ENCODE results near the gene STARD4. TPM values are rescaled to one million over a fixed set of nuclear protein-coding genes. Genes with fewer than 3 reads are reported as not detected.
A peak's percentile ranks its signal among the peaks of the same experiment; 100 is the strongest.

STARD4 gene
- total and polyA plus RNA-seq, 2 of the 13 experiments (the other 11 are each of a cell fraction or from before 2014, with no cell fraction given) = 27.4 to 66.9 TPM

DNA sequence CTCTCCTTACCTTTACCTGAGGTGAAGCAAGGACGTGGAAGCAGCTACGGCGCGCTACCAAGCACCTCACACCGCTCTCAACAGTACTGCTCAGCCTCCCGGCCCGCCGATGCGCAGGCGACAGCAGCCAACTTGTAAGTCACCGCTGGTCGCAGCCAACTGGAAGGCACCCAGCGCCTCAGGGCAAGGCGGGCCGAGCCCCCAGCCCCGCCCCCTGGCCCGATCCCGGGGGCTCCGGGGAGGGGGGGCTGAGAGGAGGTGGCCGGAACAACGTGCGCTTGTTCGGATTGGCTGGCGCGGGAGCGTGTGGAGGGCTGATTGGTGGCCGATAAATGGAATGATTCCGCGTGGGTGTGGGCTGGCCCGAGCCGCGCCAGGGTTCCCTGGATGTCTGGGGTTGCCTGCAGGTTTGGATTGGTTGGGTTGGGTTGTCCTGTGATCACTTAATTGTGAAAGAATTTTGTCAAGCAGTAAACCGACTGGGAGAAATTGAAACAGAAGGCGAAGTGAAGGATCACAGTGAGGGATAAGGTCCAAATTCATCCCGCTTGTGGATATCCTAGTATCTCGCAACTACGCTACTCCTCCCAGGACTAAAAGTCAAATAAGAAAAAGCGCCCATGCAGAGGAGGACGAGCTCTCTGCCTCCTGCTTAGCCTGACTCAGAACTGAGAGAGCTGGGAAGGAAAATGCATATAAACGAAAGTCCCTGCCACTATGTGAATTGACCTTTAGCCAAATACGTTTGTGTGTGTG lies at the start of gene STARD4 (continued):
- TF ChIP-seq, protein P1, sequence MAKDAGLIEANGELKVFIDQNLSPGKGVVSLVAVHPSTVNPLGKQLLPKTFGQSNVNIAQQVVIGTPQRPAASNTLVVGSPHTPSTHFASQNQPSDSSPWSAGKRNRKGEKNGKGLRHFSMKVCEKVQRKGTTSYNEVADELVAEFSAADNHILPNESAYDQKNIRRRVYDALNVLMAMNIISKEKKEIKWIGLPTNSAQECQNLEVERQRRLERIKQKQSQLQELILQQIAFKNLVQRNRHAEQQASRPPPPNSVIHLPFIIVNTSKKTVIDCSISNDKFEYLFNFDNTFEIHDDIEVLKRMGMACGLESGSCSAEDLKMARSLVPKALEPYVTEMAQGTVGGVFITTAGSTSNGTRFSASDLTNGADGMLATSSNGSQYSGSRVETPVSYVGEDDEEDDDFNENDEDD (CRISPR knock-in tag; IDR thresholded peaks at IDR 0.05; ENCODE audit: borderline replicate concordance) = no peak; the same call in 1 of the 2 replicates
- TF ChIP-seq PAF1 (CRISPR knock-in tag; IDR thresholded peaks at IDR 0.05) (no peak), ZNF205 (CRISPR knock-in tag; IDR thresholded peaks at IDR 0.05) (no peak; the same call in none of the 2 replicates), KDM6A (CRISPR knock-in tag; IDR thresholded peaks at IDR 0.05; ENCODE audit: low read depth) (no peak), RFX5 (IDR thresholded peaks at IDR 0.05; ENCODE audit: low read depth, low read length) (no peak; the same call in none of the 2 replicates), HOXD1 (CRISPR knock-in tag; IDR thresholded peaks at IDR 0.05) (peak; percentile 79), SRSF9 (IDR thresholded peaks at IDR 0.05; ENCODE audit: borderline replicate concordance, insufficient read depth, low read depth, low read length, poor library complexity, severe bottlenecking) (no peak), KLF6 (CRISPR knock-in tag; IDR thresholded peaks at IDR 0.05) (peak; percentile 91), ZBTB7B (CRISPR knock-in tag; IDR thresholded peaks at IDR 0.05) (peak; percentile 84), ZBTB3 (CRISPR knock-in tag; IDR thresholded peaks at IDR 0.05; ENCODE audit: borderline replicate concordance, low read depth) (0 out of 2 replicates have a peak, but pooled peaks have one; percentile 13)
- TF ChIP-seq, protein P2, sequence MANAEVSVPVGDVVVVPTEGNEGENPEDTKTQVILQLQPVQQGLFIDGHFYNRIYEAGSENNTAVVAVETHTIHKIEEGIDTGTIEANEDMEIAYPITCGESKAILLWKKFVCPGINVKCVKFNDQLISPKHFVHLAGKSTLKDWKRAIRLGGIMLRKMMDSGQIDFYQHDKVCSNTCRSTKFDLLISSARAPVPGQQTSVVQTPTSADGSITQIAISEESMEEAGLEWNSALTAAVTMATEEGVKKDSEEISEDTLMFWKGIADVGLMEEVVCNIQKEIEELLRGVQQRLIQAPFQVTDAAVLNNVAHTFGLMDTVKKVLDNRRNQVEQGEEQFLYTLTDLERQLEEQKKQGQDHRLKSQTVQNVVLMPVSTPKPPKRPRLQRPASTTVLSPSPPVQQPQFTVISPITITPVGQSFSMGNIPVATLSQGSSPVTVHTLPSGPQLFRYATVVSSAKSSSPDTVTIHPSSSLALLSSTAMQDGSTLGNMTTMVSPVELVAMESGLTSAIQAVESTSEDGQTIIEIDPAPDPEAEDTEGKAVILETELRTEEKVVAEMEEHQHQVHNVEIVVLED (CRISPR knock-in tag; IDR thresholded peaks at IDR 0.05; ENCODE audit: borderline replicate concordance) = peak; percentile 61
- TF ChIP-seq, protein P3, sequence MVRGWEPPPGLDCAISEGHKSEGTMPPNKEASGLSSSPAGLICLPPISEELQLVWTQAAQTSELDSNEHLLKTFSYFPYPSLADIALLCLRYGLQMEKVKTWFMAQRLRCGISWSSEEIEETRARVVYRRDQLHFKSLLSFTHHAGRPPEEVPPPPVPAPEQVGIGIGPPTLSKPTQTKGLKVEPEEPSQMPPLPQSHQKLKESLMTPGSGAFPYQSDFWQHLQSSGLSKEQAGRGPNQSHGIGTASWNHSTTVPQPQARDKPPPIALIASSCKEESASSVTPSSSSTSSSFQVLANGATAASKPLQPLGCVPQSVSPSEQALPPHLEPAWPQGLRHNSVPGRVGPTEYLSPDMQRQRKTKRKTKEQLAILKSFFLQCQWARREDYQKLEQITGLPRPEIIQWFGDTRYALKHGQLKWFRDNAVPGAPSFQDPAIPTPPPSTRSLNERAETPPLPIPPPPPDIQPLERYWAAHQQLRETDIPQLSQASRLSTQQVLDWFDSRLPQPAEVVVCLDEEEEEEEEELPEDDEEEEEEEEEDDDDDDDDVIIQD (CRISPR knock-in tag; IDR thresholded peaks at IDR 0.05; ENCODE audit: low read depth) = peak; percentile 62; the same call in 1 of the 2 replicates
- TF ChIP-seq, protein P4, sequence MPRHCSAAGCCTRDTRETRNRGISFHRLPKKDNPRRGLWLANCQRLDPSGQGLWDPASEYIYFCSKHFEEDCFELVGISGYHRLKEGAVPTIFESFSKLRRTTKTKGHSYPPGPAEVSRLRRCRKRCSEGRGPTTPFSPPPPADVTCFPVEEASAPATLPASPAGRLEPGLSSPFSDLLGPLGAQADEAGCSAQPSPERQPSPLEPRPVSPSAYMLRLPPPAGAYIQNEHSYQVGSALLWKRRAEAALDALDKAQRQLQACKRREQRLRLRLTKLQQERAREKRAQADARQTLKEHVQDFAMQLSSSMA (CRISPR knock-in tag; IDR thresholded peaks at IDR 0.05) = no peak; the same call in 1 of the 2 replicates
- TF ChIP-seq, protein P5, sequence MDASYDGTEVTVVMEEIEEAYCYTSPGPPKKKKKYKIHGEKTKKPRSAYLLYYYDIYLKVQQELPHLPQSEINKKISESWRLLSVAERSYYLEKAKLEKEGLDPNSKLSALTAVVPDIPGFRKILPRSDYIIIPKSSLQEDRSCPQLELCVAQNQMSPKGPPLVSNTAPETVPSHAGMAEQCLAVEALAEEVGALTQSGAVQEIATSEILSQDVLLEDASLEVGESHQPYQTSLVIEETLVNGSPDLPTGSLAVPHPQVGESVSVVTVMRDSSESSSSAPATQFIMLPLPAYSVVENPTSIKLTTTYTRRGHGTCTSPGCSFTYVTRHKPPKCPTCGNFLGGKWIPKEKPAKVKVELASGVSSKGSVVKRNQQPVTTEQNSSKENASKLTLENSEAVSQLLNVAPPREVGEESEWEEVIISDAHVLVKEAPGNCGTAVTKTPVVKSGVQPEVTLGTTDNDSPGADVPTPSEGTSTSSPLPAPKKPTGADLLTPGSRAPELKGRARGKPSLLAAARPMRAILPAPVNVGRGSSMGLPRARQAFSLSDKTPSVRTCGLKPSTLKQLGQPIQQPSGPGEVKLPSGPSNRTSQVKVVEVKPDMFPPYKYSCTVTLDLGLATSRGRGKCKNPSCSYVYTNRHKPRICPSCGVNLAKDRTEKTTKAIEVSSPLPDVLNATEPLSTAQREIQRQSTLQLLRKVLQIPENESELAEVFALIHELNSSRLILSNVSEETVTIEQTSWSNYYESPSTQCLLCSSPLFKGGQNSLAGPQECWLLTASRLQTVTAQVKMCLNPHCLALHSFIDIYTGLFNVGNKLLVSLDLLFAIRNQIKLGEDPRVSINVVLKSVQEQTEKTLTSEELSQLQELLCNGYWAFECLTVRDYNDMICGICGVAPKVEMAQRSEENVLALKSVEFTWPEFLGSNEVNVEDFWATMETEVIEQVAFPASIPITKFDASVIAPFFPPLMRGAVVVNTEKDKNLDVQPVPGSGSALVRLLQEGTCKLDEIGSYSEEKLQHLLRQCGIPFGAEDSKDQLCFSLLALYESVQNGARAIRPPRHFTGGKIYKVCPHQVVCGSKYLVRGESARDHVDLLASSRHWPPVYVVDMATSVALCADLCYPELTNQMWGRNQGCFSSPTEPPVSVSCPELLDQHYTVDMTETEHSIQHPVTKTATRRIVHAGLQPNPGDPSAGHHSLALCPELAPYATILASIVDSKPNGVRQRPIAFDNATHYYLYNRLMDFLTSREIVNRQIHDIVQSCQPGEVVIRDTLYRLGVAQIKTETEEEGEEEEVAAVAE (CRISPR knock-in tag; IDR thresholded peaks at IDR 0.05; ENCODE audit: borderline replicate concordance) = peak; percentile 76
- TF ChIP-seq, protein P6, sequence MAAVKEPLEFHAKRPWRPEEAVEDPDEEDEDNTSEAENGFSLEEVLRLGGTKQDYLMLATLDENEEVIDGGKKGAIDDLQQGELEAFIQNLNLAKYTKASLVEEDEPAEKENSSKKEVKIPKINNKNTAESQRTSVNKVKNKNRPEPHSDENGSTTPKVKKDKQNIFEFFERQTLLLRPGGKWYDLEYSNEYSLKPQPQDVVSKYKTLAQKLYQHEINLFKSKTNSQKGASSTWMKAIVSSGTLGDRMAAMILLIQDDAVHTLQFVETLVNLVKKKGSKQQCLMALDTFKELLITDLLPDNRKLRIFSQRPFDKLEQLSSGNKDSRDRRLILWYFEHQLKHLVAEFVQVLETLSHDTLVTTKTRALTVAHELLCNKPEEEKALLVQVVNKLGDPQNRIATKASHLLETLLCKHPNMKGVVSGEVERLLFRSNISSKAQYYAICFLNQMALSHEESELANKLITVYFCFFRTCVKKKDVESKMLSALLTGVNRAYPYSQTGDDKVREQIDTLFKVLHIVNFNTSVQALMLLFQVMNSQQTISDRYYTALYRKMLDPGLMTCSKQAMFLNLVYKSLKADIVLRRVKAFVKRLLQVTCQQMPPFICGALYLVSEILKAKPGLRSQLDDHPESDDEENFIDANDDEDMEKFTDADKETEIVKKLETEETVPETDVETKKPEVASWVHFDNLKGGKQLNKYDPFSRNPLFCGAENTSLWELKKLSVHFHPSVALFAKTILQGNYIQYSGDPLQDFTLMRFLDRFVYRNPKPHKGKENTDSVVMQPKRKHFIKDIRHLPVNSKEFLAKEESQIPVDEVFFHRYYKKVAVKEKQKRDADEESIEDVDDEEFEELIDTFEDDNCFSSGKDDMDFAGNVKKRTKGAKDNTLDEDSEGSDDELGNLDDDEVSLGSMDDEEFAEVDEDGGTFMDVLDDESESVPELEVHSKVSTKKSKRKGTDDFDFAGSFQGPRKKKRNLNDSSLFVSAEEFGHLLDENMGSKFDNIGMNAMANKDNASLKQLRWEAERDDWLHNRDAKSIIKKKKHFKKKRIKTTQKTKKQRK (IDR thresholded peaks at IDR 0.05; ENCODE audit: low read length) = no peak
